Naive thymus-derived CD8-positive, alpha-beta T cell (primary cell): Measurements from ENCODE around the gene PREX1. TPM values are rescaled to one million over a fixed set of nuclear protein-coding genes. Genes with fewer than 3 reads are reported as not detected.

Source experiments
- ATAC-seq, 2 donors: fragments of 150-1000 bp; cut with Tn5 transposase in 1 of 2; sonication (Bioruptor Pico), chemical (Tn5 transposase) in 1 of 2; 1 replicate in 1 of 2; 2 replicates in 1 of 2; pipeline ENCODE4 v1.10.0; 2021; ENCODE audit warnings: mild to moderate bottlenecking in 2 of 2, moderate library complexity in 2 of 2
- POLR2A ChIA-PET: fragments of 350-600 bp; sonication (Branson Sonifier 250); formaldehyde crosslinking; loops from one replicate; lab custom pipeline; 2021; ENCODE audit warnings: antibody characterized with exemption; lab: Charles Lee
- DNase-seq, 10 donors: peaks; one replicate each; pipeline versions ENCODE4 v3.0.0 to v3.0.0-alpha.2; 2020 to 2022
- H3K27ac Mint-ChIP-seq, 10 donors: one replicate each; pipeline ENCODE4 v1.8.0; 2020 to 2022; ENCODE audit warnings: mild to moderate bottlenecking in 10 of 10, mixed read lengths in 10 of 10, moderate library complexity in 4 of 10, inconsistent platforms in 1 of 10
- H3K27me3 Mint-ChIP-seq, 5 donors: one replicate each; pipeline ENCODE4 v1.8.0; 2021 to 2022; ENCODE audit warnings: mixed read lengths in 5 of 5
- H3K36me3 Mint-ChIP-seq, 3 donors: one replicate each; pipeline ENCODE4 v1.8.0; 2020 to 2022; ENCODE audit warnings: mixed read lengths in 3 of 3, mild to moderate bottlenecking in 2 of 3, inconsistent platforms in 1 of 3
- H3K4me1 Mint-ChIP-seq, 4 donors: one replicate each; pipeline ENCODE4 v1.8.0; 2021 to 2022; ENCODE audit warnings: mixed read lengths in 4 of 4
- H3K4me3 Mint-ChIP-seq, 10 donors: one replicate each; pipeline ENCODE4 v1.8.0; 2020 to 2022; ENCODE audit warnings: mild to moderate bottlenecking in 10 of 10, mixed read lengths in 10 of 10, moderate library complexity in 6 of 10, inconsistent platforms in 1 of 10
- H3K9me3 Mint-ChIP-seq, 9 donors: one replicate each; pipeline ENCODE4 v1.8.0; 2020 to 2022; ENCODE audit warnings: mixed read lengths in 9 of 9, mild to moderate bottlenecking in 3 of 9, inconsistent platforms in 1 of 9, moderate library complexity in 1 of 9
- polyA plus RNA-seq, 3 donors: library from polyadenylated mRNA; unstranded; fragments of 300-500 nt; fragmentation: Illumina TruSeq; gene quantifications; one replicate each; pipeline ENCODE4 v1.2.3, GENCODE V29; 2021
- total RNA-seq, 8 experiments: library from RNA in 2 of 8; stranded (reverse) in 2 of 8; gene quantifications; one replicate each; pipeline ENCODE4 v1.2.3 and lab custom pipeline; 2021 to 2026

PREX1 gene
- total and polyA plus RNA-seq, 5 experiments from 2014 or later: 14.4 to 141 (median 38.5) TPM

- Mint-ChIP-seq H3K27ac (peak overlapping the region in 9 of 10 donors; percentile 93 to 98 (median 95)), H3K4me1 (peaks cover 6 to 76% (median 50%) of the 10 kb centered on the region in 4 donors), H3K27me3 (no peaks in the 10 kb centered on the region), H3K4me3 (peak overlapping the region; percentile 94 to 99 (median 96)), H3K36me3 (peaks cover 0 to 2% (median 0%) of the 10 kb centered on the region in 3 donors), H3K9me3 (no peaks in the 10 kb centered on the region)
- DNase-seq (no peak), ATAC-seq (no peak)
- POLR2A ChIA-PET: interaction anchor here (0.7 to 1.4 kb wide), 4 partner anchors 10 to 186 kb away, joined by 3 to 7 read pairs (median 4); no protein-coding TSS in a partner anchor
Measured at GRCh38 chr20:48823476-48823875, 4.3 kb downstream of the PREX1 start.

GRCh38 chr20:48822879-48823385 is 4.9 kb downstream of the PREX1 start:
- Mint-ChIP-seq H3K27ac (peak overlapping the region in 9 of 10 donors; percentile 93 to 98 (median 95)), H3K4me3 (peak overlapping the region; percentile 94 to 99 (median 96)), H3K4me1 (peaks cover 6 to 81% (median 51%) of the 10 kb centered on the region in 4 donors), H3K27me3 (no peaks in the 10 kb centered on the region), H3K9me3 (no peaks in the 10 kb centered on the region), H3K36me3 (peaks cover 0 to 2% (median 0%) of the 10 kb centered on the region in 3 donors)
- ATAC-seq: peak in 1 of 2 donors; percentile 4
- POLR2A ChIA-PET: interaction anchor here (0.5 to 2.1 kb wide), 6 partner anchors 9 to 185 kb away, joined by 3 to 8 read pairs (median 4); no protein-coding TSS in a partner anchor
- DNase-seq: peak in 3 of 10 donors; percentile 38 to 43 (median 40)

GRCh38 chr20:48822178-48822577 is 5.6 kb downstream of the PREX1 start:
- Mint-ChIP-seq H3K27ac (peak overlapping the region in 9 of 10 donors; percentile 92 to 98 (median 95)), H3K4me3 (peak overlapping the region; percentile 73 to 99 (median 96)), H3K36me3 (peaks cover 0 to 2% (median 0%) of the 10 kb centered on the region in 3 donors), H3K4me1 (peaks cover 6 to 89% (median 54%) of the 10 kb centered on the region in 4 donors), H3K27me3 (no peaks in the 10 kb centered on the region), H3K9me3 (no peaks in the 10 kb centered on the region)
- ATAC-seq: no peak
- POLR2A ChIA-PET: interaction anchor here (0.6 to 6.2 kb wide), 6 partner anchors 6 to 70 kb away, joined by 4 to 43 read pairs (median 8); partner anchors contain the start of gene PREX1
- DNase-seq: no peak

- Mint-ChIP-seq H3K27me3 (no peaks in the 10 kb centered on the region), H3K27ac (peak overlapping the region in 9 of 10 donors; percentile 92 to 98 (median 95)), H3K36me3 (peaks cover 0 to 2% (median 0%) of the 10 kb centered on the region in 3 donors), H3K4me3 (peak overlapping the region; percentile 19 to 99 (median 96)), H3K4me1 (peaks cover 6 to 96% (median 57%) of the 10 kb centered on the region in 4 donors), H3K9me3 (no peaks in the 10 kb centered on the region)
- POLR2A ChIA-PET: interaction anchor here (0.6 to 6.2 kb wide), 8 partner anchors 7 to 98 kb away, joined by 3 to 43 read pairs (median 5); partner anchors contain the start of gene PREX1
- ATAC-seq (no peak), DNase-seq (no peak)
Measured at GRCh38 chr20:48821261-48821920, 6.4 kb downstream of the PREX1 start.

- POLR2A ChIA-PET: interaction anchor here (0.9 to 6.2 kb wide), 7 partner anchors 8 to 98 kb away, joined by 3 to 43 read pairs (median 4); partner anchors contain the start of gene PREX1
- Mint-ChIP-seq H3K36me3 (peaks cover 0 to 2% (median 0%) of the 10 kb centered on the region in 3 donors), H3K27ac (peak overlapping the region in 9 of 10 donors; percentile 87 to 98 (median 97)), H3K27me3 (no peaks in the 10 kb centered on the region), H3K9me3 (no peaks in the 10 kb centered on the region), H3K4me1 (peaks cover 0 to 100% (median 50%) of the 10 kb centered on the region in 4 donors), H3K4me3 (peak overlapping the region in 9 of 10 donors; percentile 51 to 97 (median 76))
- ATAC-seq (no peak), DNase-seq (no peak)
Measured at GRCh38 chr20:48820649-48820973, 7.2 kb downstream of the PREX1 start.

GRCh38 chr20:48819821-48820648 is 7.8 kb downstream of the PREX1 start:
- peak overlapping the region in 9 of 10 donors; percentile 87 to 98 (median 97) for H3K27ac Mint-ChIP-seq
- peaks cover 0 to 100% (median 47%) of the 10 kb centered on the region in 4 donors for H3K4me1 Mint-ChIP-seq
- POLR2A ChIA-PET: interaction anchor here (0.8 to 6.2 kb wide), 8 partner anchors 8 to 97 kb away, joined by 3 to 43 read pairs (median 4); partner anchors contain the start of gene PREX1
- H3K36me3 Mint-ChIP-seq: peaks cover 0 to 2% (median 0%) of the 10 kb centered on the region in 3 donors
- DNase-seq (no peak), ATAC-seq (peak in 1 of 2 donors; percentile 18)
- no peaks in the 10 kb centered on the region for H3K9me3 Mint-ChIP-seq
- H3K27me3 Mint-ChIP-seq: no peaks in the 10 kb centered on the region
- H3K4me3 Mint-ChIP-seq: peak overlapping the region in 9 of 10 donors; percentile 63 to 97 (median 77)

- ATAC-seq (no peak), DNase-seq (no peak)
- peak overlapping the region; percentile 60 to 97 (median 74) for H3K4me3 Mint-ChIP-seq
- H3K27me3 Mint-ChIP-seq: no peaks in the 10 kb centered on the region
- no peaks in the 10 kb centered on the region for H3K9me3 Mint-ChIP-seq
- POLR2A ChIA-PET: interaction anchor here (0.7 to 6.2 kb wide), 12 partner anchors 9 to 100 kb away, joined by 3 to 43 read pairs (median 4); partner anchors contain the start of gene PREX1
- peaks cover 0 to 94% (median 42%) of the 10 kb centered on the region in 4 donors for H3K4me1 Mint-ChIP-seq
- peak overlapping the region in 9 of 10 donors; percentile 87 to 98 (median 97) for H3K27ac Mint-ChIP-seq
- H3K36me3 Mint-ChIP-seq: peaks cover 0 to 2% (median 0%) of the 10 kb centered on the region in 3 donors
Measured at GRCh38 chr20:48819089-48819488, 8.7 kb downstream of the PREX1 start.

- Mint-ChIP-seq H3K4me3 (peak overlapping the region; percentile 60 to 97 (median 74)), H3K27ac (peak overlapping the region in 9 of 10 donors; percentile 87 to 98 (median 97))
Measured at GRCh38 chr20:48818481-48818987, 9.3 kb downstream of the PREX1 start.

GRCh38 chr20:48818031-48818370 is 9.8 kb downstream of the PREX1 start:
- Mint-ChIP-seq H3K27ac (peak overlapping the region in 9 of 10 donors; percentile 87 to 98 (median 97)), H3K36me3 (peaks cover 0 to 2% (median 0%) of the 10 kb centered on the region in 3 donors), H3K4me3 (peak overlapping the region; percentile 60 to 97 (median 74)), H3K27me3 (no peaks in the 10 kb centered on the region), H3K4me1 (peaks cover 0 to 84% (median 34%) of the 10 kb centered on the region in 4 donors), H3K9me3 (no peaks in the 10 kb centered on the region)
- ATAC-seq (peak in 1 of 2 donors; percentile 2), DNase-seq (no peak)
- POLR2A ChIA-PET: interaction anchor here (0.6 to 6.2 kb wide), 15 partner anchors 10 to 99 kb away, joined by 3 to 43 read pairs (median 4); partner anchors contain the start of gene PREX1

More at GRCh38 chr20:48818481-48818987, 9.3 kb downstream of the PREX1 start:
- ATAC-seq (peak; percentile 66 to 75), DNase-seq (peak in 9 of 10 donors; percentile 21 to 74 (median 39))
- POLR2A ChIA-PET: interaction anchor here (0.6 to 6.2 kb wide), 16 partner anchors 10 to 99 kb away, joined by 3 to 43 read pairs (median 4); partner anchors contain the start of gene PREX1
- no peaks in the 10 kb centered on the region for H3K27me3 Mint-ChIP-seq
- H3K4me1 Mint-ChIP-seq: peaks cover 0 to 89% (median 38%) of the 10 kb centered on the region in 4 donors
- H3K36me3 Mint-ChIP-seq: peaks cover 0 to 2% (median 0%) of the 10 kb centered on the region in 3 donors
- H3K9me3 Mint-ChIP-seq: no peaks in the 10 kb centered on the region

- H3K4me1 Mint-ChIP-seq: peaks cover 0 to 78% (median 30%) of the 10 kb centered on the region in 4 donors
- H3K36me3 Mint-ChIP-seq: peaks cover 0 to 2% (median 0%) of the 10 kb centered on the region in 3 donors
- POLR2A ChIA-PET: interaction anchor here (1.0 to 6.2 kb wide), 8 partner anchors 9 to 98 kb away, joined by 3 to 43 read pairs (median 5); partner anchors contain the start of gene PREX1
- no peaks in the 10 kb centered on the region for H3K9me3 Mint-ChIP-seq
- no peak for ATAC-seq
- H3K4me3 Mint-ChIP-seq: peak overlapping the region; percentile 60 to 97 (median 74)
- DNase-seq: no peak
- H3K27me3 Mint-ChIP-seq: no peaks in the 10 kb centered on the region
- peak overlapping the region in 9 of 10 donors; percentile 87 to 98 (median 97) for H3K27ac Mint-ChIP-seq
Measured at GRCh38 chr20:48817367-48818030, 10.3 kb downstream of the PREX1 start.
